K562 (cell line): ENCODE measurements around the gene DLX4. TPM values are rescaled to one million over a fixed set of nuclear protein-coding genes. Genes with fewer than 3 reads are reported as not detected.
A peak's percentile ranks its signal among the peaks of the same experiment; 100 is the strongest.

Experiments used
- CBFA2T3 ChIP-seq: fragments of 450-650 bp; IDR thresholded peaks from 2 replicates; pipeline ENCODE4 v1.6.1; 2017
- EHMT2 ChIP-seq: fragments of 450-650 bp; IDR thresholded peaks from 2 replicates; pipeline ENCODE4 v1.6.1; 2018; ENCODE audit warnings: antibody characterized with exemption
- FOXJ3 ChIP-seq: sonication (generic); formaldehyde crosslinking; IDR thresholded peaks from 2 replicates; pipeline ENCODE4 v1.4.0; 2020; ENCODE audit warnings: mild to moderate bottlenecking, missing genetic modification reagents
- KLF16 ChIP-seq: IDR thresholded peaks from 2 replicates; pipeline ENCODE4 v1.6.1; 2016; ENCODE audit warnings: antibody characterized with exemption
- NCOA2 ChIP-seq, 2 experiments: fragments of 450-650 bp; IDR thresholded peaks; 2 replicates each; pipeline ENCODE4 v1.6.1; 2018; ENCODE audit warnings: mild to moderate bottlenecking in 2 of 2, moderate library complexity in 1 of 2; ENCODE audit not compliant: partially characterized antibody in 2 of 2
- NELFE ChIP-seq: IDR thresholded peaks from 2 replicates; pipeline ENCODE4 v1.6.1; 2011; ENCODE audit warnings: mild to moderate bottlenecking; ENCODE audit not compliant: insufficient read depth, insufficient read length
- NR3C1 ChIP-seq: sonication (generic); formaldehyde crosslinking; IDR thresholded peaks from 2 replicates; pipeline ENCODE4 v1.8.1; 2022; ENCODE audit warnings: missing genetic modification reagents
- POLR3A ChIP-seq: IDR thresholded peaks from 2 replicates; pipeline ENCODE4 v1.6.1; 2011; ENCODE audit warnings: borderline replicate concordance, mild to moderate bottlenecking, moderate library complexity; ENCODE audit not compliant: insufficient read length, insufficient read depth; ENCODE audit errors: extremely low read depth
- RCOR1 ChIP-seq, 2 experiments: IDR thresholded peaks; 2 replicates each; pipeline ENCODE4 v1.6.1; 2012; ENCODE audit warnings: low read depth in 2 of 2, low read length in 2 of 2, borderline replicate concordance in 1 of 2, improper control_type of control experiment in 1 of 2
- ZNF217 ChIP-seq: sonication (generic); formaldehyde crosslinking; IDR thresholded peaks from 2 replicates; pipeline ENCODE4 v1.8.0; 2022; ENCODE audit warnings: mild to moderate bottlenecking, missing genetic modification reagents
- ZNF282 ChIP-seq: sonication (generic); formaldehyde crosslinking; IDR thresholded peaks from 2 replicates; pipeline ENCODE4 v1.8.1; 2023; ENCODE audit warnings: missing genetic modification reagents
- polyA plus RNA-seq, 8 experiments: library from polyadenylated mRNA; depleted of rRNA in 4 of 8; stranded (reverse) in 5 of 8; unstranded in 3 of 8; fragments of >200 nt; fragmentation: Nextera tagmentation in 2 of 8; fragmentation: Illumina TruSeq in 1 of 8; extraction: Ambion mirVana in 2 of 8; extraction: Trizol in 1 of 8; gene quantifications; 2 replicates each; pipeline versions ENCODE4 v1.2.1 to v1.2.3, GENCODE V29; 2011 to 2014; ENCODE audit warnings: inconsistent platforms in 1 of 8, missing spikeins in 1 of 8
- total RNA-seq, 7 experiments: library from RNA; depleted of rRNA in 6 of 7; stranded (reverse); fragments of >200 nt in 6 of 7; fragmentation: Illumina TruSeq in 2 of 7; extraction: Trizol in 2 of 7; gene quantifications; 2 replicates each; pipeline versions ENCODE4 v1.2.1 to v1.2.3, GENCODE V29; 2011 to 2021; ENCODE audit warnings: low replicate concordance in 1 of 7
- TF ChIP-seq, protein P1 (sequence below): fragments of 250-450 bp; sonication (Bioruptor Pico); IDR thresholded peaks from 2 replicates; pipeline ENCODE4 v1.8.0; 2021; ENCODE audit warnings: moderate library complexity, mild to moderate bottlenecking, inconsistent platforms

Gene DLX4
- total and polyA plus RNA-seq, 9 of the 15 experiments (the other 6 are each of a cell fraction or from before 2014, with no cell fraction given): 0.15 to 2.2 (median 0.58) TPM

DNA sequence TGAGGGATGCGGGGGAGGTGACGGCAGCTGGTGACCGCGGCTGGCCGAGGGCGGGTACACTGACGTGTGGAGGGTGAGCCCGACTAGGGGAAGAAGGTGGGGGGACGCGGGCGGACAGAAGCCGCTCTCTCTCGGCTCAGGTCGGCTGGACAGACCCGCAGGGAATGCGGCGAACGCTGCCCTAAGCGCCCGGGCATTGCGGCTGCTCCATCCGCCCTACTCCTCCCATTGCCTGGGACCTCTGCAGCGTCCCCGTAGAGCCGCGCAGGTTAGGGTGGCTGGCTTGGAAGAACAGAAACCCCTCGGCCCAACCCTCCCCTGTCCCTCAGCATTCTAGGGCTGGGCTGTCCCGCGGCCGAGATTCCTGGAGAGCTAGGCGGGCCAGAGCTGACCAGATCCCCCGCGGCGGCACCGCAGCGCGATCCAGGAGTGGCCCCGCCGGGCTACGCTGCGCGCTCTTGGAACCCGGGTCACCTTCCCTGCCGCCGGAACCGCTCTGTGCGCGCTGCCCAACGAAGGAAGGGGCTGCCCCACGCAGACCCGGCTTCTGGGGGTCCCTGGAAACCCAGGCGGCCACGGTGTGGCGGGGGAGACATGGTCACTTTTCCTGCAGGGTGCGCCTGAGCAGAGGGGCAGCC, 3.0 kb downstream of the DLX4 start (continued):
- no peak for TF ChIP-seq NELFE
- TF ChIP-seq CBFA2T3: 0 out of 2 replicates have a peak, but pooled peaks have one; percentile 17
- TF ChIP-seq NCOA2 (IDR thresholded peaks at IDR 0.05; ENCODE audit: partially characterized antibody in 2 of 2): no peak
- TF ChIP-seq KLF16: peak; percentile 24; the same call in 1 of the 2 replicates
- TF ChIP-seq ZNF282 (CRISPR knock-in tag): no peak
- TF ChIP-seq NR3C1 (CRISPR knock-in tag): no peak
- no peak for TF ChIP-seq ZNF217
- TF ChIP-seq, protein P1, sequence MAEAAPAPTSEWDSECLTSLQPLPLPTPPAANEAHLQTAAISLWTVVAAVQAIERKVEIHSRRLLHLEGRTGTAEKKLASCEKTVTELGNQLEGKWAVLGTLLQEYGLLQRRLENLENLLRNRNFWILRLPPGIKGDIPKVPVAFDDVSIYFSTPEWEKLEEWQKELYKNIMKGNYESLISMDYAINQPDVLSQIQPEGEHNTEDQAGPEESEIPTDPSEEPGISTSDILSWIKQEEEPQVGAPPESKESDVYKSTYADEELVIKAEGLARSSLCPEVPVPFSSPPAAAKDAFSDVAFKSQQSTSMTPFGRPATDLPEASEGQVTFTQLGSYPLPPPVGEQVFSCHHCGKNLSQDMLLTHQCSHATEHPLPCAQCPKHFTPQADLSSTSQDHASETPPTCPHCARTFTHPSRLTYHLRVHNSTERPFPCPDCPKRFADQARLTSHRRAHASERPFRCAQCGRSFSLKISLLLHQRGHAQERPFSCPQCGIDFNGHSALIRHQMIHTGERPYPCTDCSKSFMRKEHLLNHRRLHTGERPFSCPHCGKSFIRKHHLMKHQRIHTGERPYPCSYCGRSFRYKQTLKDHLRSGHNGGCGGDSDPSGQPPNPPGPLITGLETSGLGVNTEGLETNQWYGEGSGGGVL: no peak
- TF ChIP-seq FOXJ3 (CRISPR knock-in tag): no peak
- TF ChIP-seq EHMT2: no peak
- no peak for TF ChIP-seq RCOR1 (IDR thresholded peaks at IDR 0.05; ENCODE audit: borderline replicate concordance in 1 of 2, low read depth in 2 of 2, low read length in 2 of 2)
- TF ChIP-seq POLR3A: no peak
